Islet precursor cell (in vitro differentiated cells): ENCODE measurements around the gene SRSF4.

Experiments used
- DNase-seq: peaks from one replicate; pipeline ENCODE4 v3.0.0-alpha.2; 2018

Gene SRSF4

GRCh38 chr1:29200906-29201594, 19.4 kb upstream of the SRSF4 start:
- DNase-seq: no peak

- no peak for DNase-seq
Measured at GRCh38 chr1:29197993-29198392, 16.3 kb upstream of the SRSF4 start.

GRCh38 chr1:29197590-29197924, 15.9 kb upstream of the SRSF4 start:
- peak; percentile 88 for DNase-seq

GRCh38 chr1:29196863-29197589, 15.3 kb upstream of the SRSF4 start:
- DNase-seq: peak; percentile 68

- DNase-seq: no peak
Measured at GRCh38 chr1:29195881-29196291, 14.2 kb upstream of the SRSF4 start.

- DNase-seq: no peak
Measured at GRCh38 chr1:29193879-29194455, 12.3 kb upstream of the SRSF4 start.

- DNase-seq: no peak
Measured at GRCh38 chr1:29190718-29191117, 9.0 kb upstream of the SRSF4 start.

GRCh38 chr1:29186707-29187106, 5.0 kb upstream of the SRSF4 start:
- DNase-seq: peak; percentile 49

GRCh38 chr1:29186252-29186651, 4.6 kb upstream of the SRSF4 start:
- DNase-seq: peak; percentile 52

- no peak for DNase-seq
Measured at GRCh38 chr1:29183287-29183686, 1.6 kb upstream of the SRSF4 start.

GRCh38 chr1:29180497-29181412, 945 bp downstream of the SRSF4 start:
- peak; percentile 12 for DNase-seq

- no peak for DNase-seq
Measured at GRCh38 chr1:29179641-29180184, 2.0 kb downstream of the SRSF4 start.

- DNase-seq: no peak
Measured at GRCh38 chr1:29177022-29177705, 4.5 kb downstream of the SRSF4 start.

- DNase-seq: no peak
Measured at GRCh38 chr1:29176576-29176975, 5.1 kb downstream of the SRSF4 start.

- DNase-seq: no peak
Measured at GRCh38 chr1:29172415-29172939, 9.2 kb downstream of the SRSF4 start.

GRCh38 chr1:29171521-29171920, 10.2 kb downstream of the SRSF4 start:
- no peak for DNase-seq

GRCh38 chr1:29171089-29171488, 10.6 kb downstream of the SRSF4 start:
- DNase-seq: no peak

- no peak for DNase-seq
Measured at GRCh38 chr1:29169976-29170375, 11.7 kb downstream of the SRSF4 start.

- DNase-seq: no peak
Measured at GRCh38 chr1:29167904-29168303, 13.8 kb downstream of the SRSF4 start.

- no peak for DNase-seq
Measured at GRCh38 chr1:29166291-29166878, 15.3 kb downstream of the SRSF4 start.

- DNase-seq: no peak
Measured at GRCh38 chr1:29164588-29164987, 17.1 kb downstream of the SRSF4 start.
